DND-41 (cell line): ENCODE measurements around the gene CLASRP.

Experiments used
- EZH2 ChIP-seq: IDR thresholded peaks from 3 replicates; pipeline ENCODE4 v1.6.1; 2012; ENCODE audit warnings: borderline replicate concordance, low read depth, mild to moderate bottlenecking, moderate library complexity, low read length, inconsistent platforms; ENCODE audit not compliant: severe bottlenecking
- TF ChIP-seq, protein P1 (sequence below): IDR thresholded peaks from 2 replicates; pipeline ENCODE4 v1.5.1; 2012; ENCODE audit warnings: borderline replicate concordance, low read length, moderate library complexity, mild to moderate bottlenecking; ENCODE audit not compliant: poor library complexity, severe bottlenecking; ENCODE audit errors: extremely low read depth

DNA sequence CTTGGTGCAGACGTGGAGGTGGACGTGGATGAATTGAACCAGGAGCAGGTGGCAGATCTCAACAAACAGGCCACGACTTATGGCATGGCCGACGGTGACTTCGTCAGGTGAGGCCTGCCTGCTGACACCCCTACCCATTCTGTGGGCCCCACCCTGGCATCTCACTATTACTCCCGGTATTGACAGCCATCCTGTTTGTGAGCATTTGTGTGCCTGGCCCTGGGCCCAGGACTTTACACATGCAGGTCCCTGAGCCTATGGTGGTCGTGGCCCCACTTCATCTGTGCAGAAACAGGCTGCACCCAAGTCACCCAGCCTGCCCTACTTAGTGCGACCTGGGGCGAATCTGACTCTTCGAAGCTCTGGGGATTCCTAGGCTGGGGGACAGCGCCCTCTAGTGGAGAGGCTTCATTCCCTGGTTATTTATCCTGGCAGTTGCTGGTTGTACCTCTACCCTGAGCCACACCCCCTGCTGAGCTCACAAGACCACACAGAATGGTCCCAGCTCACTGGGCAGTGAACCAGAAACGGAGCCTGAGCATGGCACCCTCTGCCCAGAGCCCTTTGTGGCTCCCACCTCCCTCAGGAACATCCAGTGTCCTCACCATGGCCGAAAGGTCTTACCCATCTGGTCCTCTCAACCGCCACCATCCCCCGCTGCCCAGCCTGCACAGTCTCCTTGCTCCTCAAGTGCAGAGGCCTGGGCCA lies 20.6 kb downstream of the CLASRP start:
- TF ChIP-seq EZH2 = no peak
- TF ChIP-seq, protein P1, sequence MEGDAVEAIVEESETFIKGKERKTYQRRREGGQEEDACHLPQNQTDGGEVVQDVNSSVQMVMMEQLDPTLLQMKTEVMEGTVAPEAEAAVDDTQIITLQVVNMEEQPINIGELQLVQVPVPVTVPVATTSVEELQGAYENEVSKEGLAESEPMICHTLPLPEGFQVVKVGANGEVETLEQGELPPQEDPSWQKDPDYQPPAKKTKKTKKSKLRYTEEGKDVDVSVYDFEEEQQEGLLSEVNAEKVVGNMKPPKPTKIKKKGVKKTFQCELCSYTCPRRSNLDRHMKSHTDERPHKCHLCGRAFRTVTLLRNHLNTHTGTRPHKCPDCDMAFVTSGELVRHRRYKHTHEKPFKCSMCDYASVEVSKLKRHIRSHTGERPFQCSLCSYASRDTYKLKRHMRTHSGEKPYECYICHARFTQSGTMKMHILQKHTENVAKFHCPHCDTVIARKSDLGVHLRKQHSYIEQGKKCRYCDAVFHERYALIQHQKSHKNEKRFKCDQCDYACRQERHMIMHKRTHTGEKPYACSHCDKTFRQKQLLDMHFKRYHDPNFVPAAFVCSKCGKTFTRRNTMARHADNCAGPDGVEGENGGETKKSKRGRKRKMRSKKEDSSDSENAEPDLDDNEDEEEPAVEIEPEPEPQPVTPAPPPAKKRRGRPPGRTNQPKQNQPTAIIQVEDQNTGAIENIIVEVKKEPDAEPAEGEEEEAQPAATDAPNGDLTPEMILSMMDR = peak; percentile 88
